Sigmoid colon (tissue), 7 donors: ENCODE data around the gene SEMA6C. TPM values are rescaled to one million over a fixed set of nuclear protein-coding genes. Genes with fewer than 3 reads are reported as not detected.
"Not testable (repeated sequence)": the region's sequence is repeated elsewhere in the genome, so short reads cannot be mapped to it uniquely, and the experiment has no call there.

Source experiments
- DNase-seq: peaks from one replicate; pipeline ENCODE4 v3.0.0-alpha.2; 2019
- H3K27ac ChIP-seq, 4 donors: fragments of 200-600 bp; sonication (generic); one replicate each; pipeline ENCODE4 v1.5.1; 2016 to 2019; ENCODE audit warnings: mild to moderate bottlenecking in 1 of 4
- H3K27me3 ChIP-seq, 3 donors: fragments of 200-600 bp; sonication (generic); one replicate each; pipeline ENCODE4 v1.5.1; 2019; ENCODE audit warnings: mild to moderate bottlenecking in 1 of 3
- H3K36me3 ChIP-seq, 4 donors: fragments of 200-600 bp; sonication (generic); one replicate each; pipeline ENCODE4 v1.5.1; 2016 to 2019
- H3K4me1 ChIP-seq, 4 donors: fragments of 200-600 bp; sonication (generic); one replicate each; pipeline ENCODE4 v1.5.1; 2017 to 2019
- H3K4me3 ChIP-seq, 4 donors: fragments of 200-600 bp; sonication (generic); one replicate each; pipeline ENCODE4 v1.5.1; 2017 to 2019; ENCODE audit warnings: mild to moderate bottlenecking in 2 of 4, moderate library complexity in 1 of 4
- H3K9me3 ChIP-seq, 4 donors: fragments of 200-600 bp in 3 of 4; sonication (generic) in 3 of 4; one replicate each; pipeline versions ENCODE4 v1.5.1 to v1.6.1; 2013 to 2019
- EP300 ChIP-seq, 4 donors: sonication (generic); formaldehyde crosslinking; IDR thresholded peaks; one replicate each; pipeline ENCODE4 v1.6.1; 2017; ENCODE audit warnings: antibody characterized with exemption in 4 of 4
- POLR2A ChIP-seq, 2 donors: fragments of 450-650 bp; IDR thresholded peaks; one replicate each; pipeline ENCODE4 v1.6.1; 2016; ENCODE audit warnings: antibody characterized with exemption in 2 of 2, mild to moderate bottlenecking in 2 of 2, moderate library complexity in 2 of 2
- POLR2AphosphoS5 ChIP-seq, 4 donors: sonication (generic); formaldehyde crosslinking; IDR thresholded peaks; one replicate each; pipeline ENCODE4 v1.6.1; 2017; ENCODE audit warnings: antibody characterized with exemption in 4 of 4
- WGBS, 2 donors: extraction: QIAGEN DNeasy Blood & Tissue Kit; methylation state at CpG; one replicate each; pipeline ENCODE4 v1.1.7; 2013; 5-methylcytosine and 5-hydroxymethylcytosine counted together
- intact Hi-C: fragments of 100-400 bp; cut with DNase I; formaldehyde crosslinking; loops from one replicate; pipeline ENCODE4 v1.15.1; 2023
- polyA plus RNA-seq, 3 donors: library from polyadenylated mRNA; stranded (reverse); fragments of 200-250 nt; gene quantifications; one replicate each; pipeline ENCODE4 v1.2.3, GENCODE V29; 2013
- total RNA-seq, 4 donors: library from RNA; depleted of rRNA; stranded (reverse); fragments of >200 nt; gene quantifications; one replicate each; pipeline ENCODE4 v1.1.0, GENCODE V29; 2016
- TF ChIP-seq, protein P1 (sequence below), 4 experiments: fragments of 450-650 bp in 3 of 4; fragments of 200-600 bp in 1 of 4; IDR thresholded peaks; one replicate each; pipeline ENCODE4 v1.5.1; 2016 to 2019; ENCODE audit warnings: antibody characterized with exemption in 4 of 4, mild to moderate bottlenecking in 3 of 4, moderate library complexity in 2 of 4
- donor health status: healthy with polysubstance abuse.
- donor health status: Bipolar disorder and iron deficiency.
- donor health status: healthy.

The SEMA6C gene
- total and polyA plus RNA-seq, 7 donors, result 0.23 to 20.6 (median 5.0) TPM

DNA sequence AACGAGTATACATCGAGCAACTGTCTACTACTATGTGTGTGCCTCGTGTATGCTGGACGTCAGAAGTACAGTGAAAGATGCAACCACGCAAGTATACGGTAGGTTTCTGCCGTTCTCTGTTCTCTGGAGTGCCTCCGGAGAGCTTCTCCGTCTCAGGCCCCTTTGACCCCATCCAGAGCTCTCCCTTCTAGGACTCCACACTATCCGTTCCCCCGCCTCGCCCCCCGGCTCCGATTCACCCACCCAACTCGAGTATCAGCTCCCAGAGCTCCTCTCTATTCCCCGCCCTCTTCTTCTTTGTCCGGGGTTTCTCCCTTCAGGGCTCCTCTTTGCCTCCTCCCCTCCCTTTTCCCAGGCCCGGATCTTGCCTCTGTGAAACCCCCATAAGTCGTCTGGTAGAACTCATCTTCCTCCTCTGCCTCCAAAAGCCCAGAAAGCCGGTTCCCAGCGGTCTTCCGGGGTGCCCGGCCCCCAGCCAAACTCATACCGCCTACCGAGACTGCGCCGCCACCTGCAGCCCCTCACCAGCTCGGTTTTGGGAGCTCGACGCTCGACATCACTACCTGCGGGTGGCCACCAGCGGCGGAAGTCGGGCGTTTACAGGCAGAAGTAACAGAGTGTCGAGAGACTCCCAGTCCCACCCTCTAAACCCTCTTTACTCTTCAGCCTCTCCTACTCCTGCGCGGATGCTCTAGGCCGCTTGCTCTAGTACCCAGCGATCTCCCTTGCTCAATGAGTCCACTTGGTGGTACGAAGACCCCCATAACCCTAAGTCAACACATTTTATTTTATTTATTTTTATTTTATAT lies 43.4 kb upstream of the SEMA6C start, which contains the start of gene VPS72:
TSS of gene VPS72 (minus strand) at position 561 of the 809 bp plus-strand sequence. CDS start at position 485, 76 bp downstream.
- 0 to 1% methylated on average over 42 of the region's 42 CpGs for WGBS, 2 donors
- no peaks in the 10 kb centered on the region for H3K9me3 ChIP-seq
- peak; percentile 94 for DNase-seq
- H3K36me3 ChIP-seq, result peaks cover 0 to 10% (median 9%) of the 10 kb centered on the region in 4 donors
- H3K4me3 ChIP-seq, result peak within 1 kb of the TSS; percentile 69 to 91 (median 82)
- H3K27me3 ChIP-seq, result no peaks in the 10 kb centered on the region
- peak; percentile 78 to 86 (median 82) for TF ChIP-seq POLR2AphosphoS5 (IDR thresholded peaks at IDR 0.05)
- TF ChIP-seq EP300 (IDR thresholded peaks at IDR 0.05), result peak in 1 of 4 donors; percentile 69
- TF ChIP-seq, protein P1, sequence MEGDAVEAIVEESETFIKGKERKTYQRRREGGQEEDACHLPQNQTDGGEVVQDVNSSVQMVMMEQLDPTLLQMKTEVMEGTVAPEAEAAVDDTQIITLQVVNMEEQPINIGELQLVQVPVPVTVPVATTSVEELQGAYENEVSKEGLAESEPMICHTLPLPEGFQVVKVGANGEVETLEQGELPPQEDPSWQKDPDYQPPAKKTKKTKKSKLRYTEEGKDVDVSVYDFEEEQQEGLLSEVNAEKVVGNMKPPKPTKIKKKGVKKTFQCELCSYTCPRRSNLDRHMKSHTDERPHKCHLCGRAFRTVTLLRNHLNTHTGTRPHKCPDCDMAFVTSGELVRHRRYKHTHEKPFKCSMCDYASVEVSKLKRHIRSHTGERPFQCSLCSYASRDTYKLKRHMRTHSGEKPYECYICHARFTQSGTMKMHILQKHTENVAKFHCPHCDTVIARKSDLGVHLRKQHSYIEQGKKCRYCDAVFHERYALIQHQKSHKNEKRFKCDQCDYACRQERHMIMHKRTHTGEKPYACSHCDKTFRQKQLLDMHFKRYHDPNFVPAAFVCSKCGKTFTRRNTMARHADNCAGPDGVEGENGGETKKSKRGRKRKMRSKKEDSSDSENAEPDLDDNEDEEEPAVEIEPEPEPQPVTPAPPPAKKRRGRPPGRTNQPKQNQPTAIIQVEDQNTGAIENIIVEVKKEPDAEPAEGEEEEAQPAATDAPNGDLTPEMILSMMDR (IDR thresholded peaks at IDR 0.05), result peak in 2 of 4 experiments; percentile 24 to 61
- TF ChIP-seq POLR2A (IDR thresholded peaks at IDR 0.05), result peak; percentile 56 to 62
- intact Hi-C loops, result loop anchor here (10.0 kb wide), 1 partner anchor 205 kb away; the partner anchor contains the start of gene PSMB4
- peak within 1 kb of the TSS; percentile 87 to 93 (median 88) for H3K27ac ChIP-seq
- H3K4me1 ChIP-seq, result peaks cover 0 to 34% (median 31%) of the 10 kb centered on the region in 4 donors

- intact Hi-C loops, H3K9me3 ChIP-seq, H3K27me3 ChIP-seq, DNase-seq: not testable (repeated sequence)
- Histone ChIP-seq H3K36me3 (peaks cover 1 to 21% (median 20%) of the 10 kb centered on the region in 4 donors), H3K4me1 (peaks cover 0 to 34% (median 31%) of the 10 kb centered on the region in 4 donors), H3K4me3 (peak overlapping the region; percentile 69 to 91 (median 82)), H3K27ac (peak overlapping the region in 3 of 4 donors; percentile 87 to 93 (median 89))
- WGBS, 2 donors, result 55 to 75% methylated on average over 8 of the region's 8 CpGs
Measured at GRCh38 chr1:151188667-151189066, 42.2 kb upstream of the SEMA6C start.

GRCh38 chr1:151187205-151187604 lies 40.8 kb upstream of the SEMA6C start:
- Histone ChIP-seq H3K4me1 (peaks cover 0 to 34% (median 31%) of the 10 kb centered on the region in 4 donors), H3K27me3 (no peaks in the 10 kb centered on the region), H3K27ac (peak overlapping the region in 3 of 4 donors; percentile 27 to 93 (median 89)), H3K9me3 (no peaks in the 10 kb centered on the region), H3K4me3 (no peak overlapping the region), H3K36me3 (peaks cover 9 to 36% (median 26%) of the 10 kb centered on the region in 4 donors)
- WGBS, 2 donors, result 25 to 65% methylated on average over 1 of the region's 1 CpG
- DNase-seq, result no peak
- TF ChIP-seq EP300 (IDR thresholded peaks at IDR 0.05), result no peak
- no peak for TF ChIP-seq POLR2AphosphoS5 (IDR thresholded peaks at IDR 0.05)
- no peak for TF ChIP-seq POLR2A (IDR thresholded peaks at IDR 0.05)
- TF ChIP-seq, protein P1 (IDR thresholded peaks at IDR 0.05), result no peak
- intact Hi-C loops, result no loop called here

- Histone ChIP-seq H3K36me3 (peaks cover 16 to 65% (median 55%) of the 10 kb centered on the region in 4 donors), H3K9me3 (no peaks in the 10 kb centered on the region), H3K27ac (no peak overlapping the region), H3K4me3 (no peak overlapping the region), H3K4me1 (peaks cover 0 to 27% (median 26%) of the 10 kb centered on the region in 4 donors), H3K27me3 (no peaks in the 10 kb centered on the region)
- DNase-seq, result no peak
- intact Hi-C loops, result no loop called here
- WGBS, 2 donors, result 94 to 96% methylated on average over 10 of the region's 10 CpGs
- TF ChIP-seq, protein P1 (IDR thresholded peaks at IDR 0.05), result no peak
- TF ChIP-seq POLR2AphosphoS5 (IDR thresholded peaks at IDR 0.05) (no peak), POLR2A (IDR thresholded peaks at IDR 0.05) (no peak), EP300 (IDR thresholded peaks at IDR 0.05) (no peak)
Measured at GRCh38 chr1:151184211-151184610, 37.8 kb upstream of the SEMA6C start.

GRCh38 chr1:151176514-151177045 lies 30.1 kb upstream of the SEMA6C start:
- Histone ChIP-seq H3K36me3 (peaks cover 11 to 77% (median 63%) of the 10 kb centered on the region in 4 donors), H3K4me1 (no peaks in the 10 kb centered on the region), H3K27ac (peak overlapping the region in 1 of 4 donors; percentile 69), H3K9me3 (no peaks in the 10 kb centered on the region), H3K27me3 (no peaks in the 10 kb centered on the region), H3K4me3 (no peak overlapping the region)
- 95 to 96% methylated on average over 17 of the region's 17 CpGs for WGBS, 2 donors
- TF ChIP-seq, protein P1 (IDR thresholded peaks at IDR 0.05), result no peak
- intact Hi-C loops, result no loop called here
- DNase-seq, result no peak
